Transverse colon (tissue), 4 donors: ENCODE results near the gene TNNI3K. TPM values are rescaled to one million over a fixed set of nuclear protein-coding genes. Genes with fewer than 3 reads are reported as not detected.

ENCODE experiments used
- DNase-seq: peaks from one replicate; pipeline ENCODE4 v3.0.0-alpha.2; 2019
- H3K27ac ChIP-seq, 4 donors: fragments of 200-600 bp; sonication (generic); 2 replicates each; pipeline ENCODE4 v1.5.1; 2016 to 2018; ENCODE audit warnings: inconsistent platforms in 4 of 4
- H3K27me3 ChIP-seq: fragments of 200-600 bp; sonication (generic); 2 replicates; pipeline ENCODE4 v1.5.1; 2017; ENCODE audit warnings: inconsistent platforms
- H3K36me3 ChIP-seq, 4 donors: fragments of 200-600 bp; sonication (generic); 2 replicates each; pipeline ENCODE4 v1.5.1; 2017 to 2019; ENCODE audit warnings: inconsistent platforms in 4 of 4
- H3K4me1 ChIP-seq, 4 donors: fragments of 200-600 bp; sonication (generic); 2 replicates each; pipeline ENCODE4 v1.5.1; 2017 to 2020; ENCODE audit warnings: inconsistent platforms in 4 of 4
- H3K4me3 ChIP-seq, 4 donors: fragments of 200-600 bp; sonication (generic); 1 replicate in 1 of 4; 2 replicates in 3 of 4; pipeline versions ENCODE4 v1.5.1 to v1.6.1; 2017 to 2019; ENCODE audit warnings: inconsistent platforms in 4 of 4
- H3K9me3 ChIP-seq, 2 donors: fragments of 200-600 bp; sonication (generic); 2 replicates each; pipeline ENCODE4 v1.5.1; 2017 to 2019; ENCODE audit warnings: inconsistent platforms in 2 of 2
- EP300 ChIP-seq: sonication (generic); formaldehyde crosslinking; IDR thresholded peaks from one replicate; pipeline ENCODE4 v1.6.1; 2017; ENCODE audit warnings: antibody characterized with exemption, low read depth
- POLR2A ChIP-seq: fragments of 450-650 bp; IDR thresholded peaks from one replicate; pipeline ENCODE4 v1.6.1; 2016; ENCODE audit warnings: antibody characterized with exemption, mild to moderate bottlenecking, moderate library complexity
- POLR2AphosphoS5 ChIP-seq, 3 donors: sonication (generic); formaldehyde crosslinking; IDR thresholded peaks; one replicate each; pipeline ENCODE4 v1.6.1; 2016; ENCODE audit warnings: antibody characterized with exemption in 3 of 3
- WGBS, 2 donors: methylation state at CpG; one replicate each; pipeline ENCODE4 v1.1.5; 2018; ENCODE audit warnings: low coverage in 1 of 2; 5-methylcytosine and 5-hydroxymethylcytosine counted together
- in situ Hi-C, 4 donors: fragments of 200-750 bp; cut with MboI; loops; one replicate each; pipeline versions ENCODE4 v1.15.0 to v1.15.1; 2017; ENCODE audit warnings: low sequenced_read_pairs in 3 of 4, low pct_ligation_motif_present in 1 of 4, low pct_unique_long_range_greater_than_20kb in 1 of 4
- intact Hi-C: fragments of 100-400 bp; cut with DNase I; formaldehyde crosslinking; loops from one replicate; pipeline ENCODE4 v1.15.1; 2023; ENCODE audit warnings: low total_unique reads
- total RNA-seq, 4 donors: library from RNA; depleted of rRNA; stranded (reverse); fragments of >200 nt; gene quantifications; one replicate each; pipeline ENCODE4 v1.1.0, GENCODE V29; 2016
- TF ChIP-seq, protein P1 (sequence below), 5 experiments: fragments of 200-600 bp in 3 of 5; fragments of 450-650 bp in 2 of 5; sonication (generic) in 3 of 5; IDR thresholded peaks; 1 replicate in 2 of 5; 2 replicates in 3 of 5; pipeline ENCODE4 v1.5.1; 2016 to 2017; ENCODE audit warnings: antibody characterized with exemption in 5 of 5, inconsistent platforms in 3 of 5, mild to moderate bottlenecking in 2 of 5, moderate library complexity in 1 of 5

The TNNI3K gene
- total RNA-seq, 4 donors from 2014 or later, result 0.95 to 14.2 (median 2.9) TPM; not detected in 1

DNA sequence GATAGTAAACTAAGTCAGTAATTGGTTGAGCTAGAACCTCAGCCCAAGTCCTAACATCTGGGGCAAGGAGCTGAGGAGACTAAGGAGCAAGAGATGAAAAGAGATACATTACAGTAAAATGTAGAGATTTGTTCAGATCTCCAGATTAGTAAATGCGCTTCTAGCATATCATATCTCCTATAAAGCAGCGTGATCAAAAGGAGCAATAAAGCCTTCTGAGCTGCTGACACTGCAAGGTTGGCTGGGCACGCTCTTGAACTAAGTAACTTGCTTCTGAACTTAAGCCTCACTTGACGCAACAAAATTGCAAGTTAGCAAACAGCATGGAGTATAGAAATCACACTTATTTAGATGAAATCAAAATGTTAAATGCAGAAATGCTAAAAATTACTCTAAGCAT lies 196.3 kb downstream of the TNNI3K start:
- no peak for DNase-seq
- Histone ChIP-seq H3K4me1 (no peaks in the 10 kb centered on the region), H3K27ac (no peak overlapping the region), H3K4me3 (no peak overlapping the region), H3K9me3 (no peaks in the 10 kb centered on the region), H3K27me3 (no peaks in the 10 kb centered on the region), H3K36me3 (no peaks in the 10 kb centered on the region)
- intact Hi-C loops (no loop called here), in situ Hi-C loops (no loop called here)
- 46% methylated on average over 4 of the region's 4 CpGs; no CpG with 5 or more reads in 1 of the 2 donors for WGBS, 2 donors
- TF ChIP-seq POLR2AphosphoS5 (IDR thresholded peaks at IDR 0.05) (no peak), EP300 (no peak), POLR2A (no peak)
- TF ChIP-seq, protein P1, sequence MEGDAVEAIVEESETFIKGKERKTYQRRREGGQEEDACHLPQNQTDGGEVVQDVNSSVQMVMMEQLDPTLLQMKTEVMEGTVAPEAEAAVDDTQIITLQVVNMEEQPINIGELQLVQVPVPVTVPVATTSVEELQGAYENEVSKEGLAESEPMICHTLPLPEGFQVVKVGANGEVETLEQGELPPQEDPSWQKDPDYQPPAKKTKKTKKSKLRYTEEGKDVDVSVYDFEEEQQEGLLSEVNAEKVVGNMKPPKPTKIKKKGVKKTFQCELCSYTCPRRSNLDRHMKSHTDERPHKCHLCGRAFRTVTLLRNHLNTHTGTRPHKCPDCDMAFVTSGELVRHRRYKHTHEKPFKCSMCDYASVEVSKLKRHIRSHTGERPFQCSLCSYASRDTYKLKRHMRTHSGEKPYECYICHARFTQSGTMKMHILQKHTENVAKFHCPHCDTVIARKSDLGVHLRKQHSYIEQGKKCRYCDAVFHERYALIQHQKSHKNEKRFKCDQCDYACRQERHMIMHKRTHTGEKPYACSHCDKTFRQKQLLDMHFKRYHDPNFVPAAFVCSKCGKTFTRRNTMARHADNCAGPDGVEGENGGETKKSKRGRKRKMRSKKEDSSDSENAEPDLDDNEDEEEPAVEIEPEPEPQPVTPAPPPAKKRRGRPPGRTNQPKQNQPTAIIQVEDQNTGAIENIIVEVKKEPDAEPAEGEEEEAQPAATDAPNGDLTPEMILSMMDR (IDR thresholded peaks at IDR 0.05), result no peak

DNA sequence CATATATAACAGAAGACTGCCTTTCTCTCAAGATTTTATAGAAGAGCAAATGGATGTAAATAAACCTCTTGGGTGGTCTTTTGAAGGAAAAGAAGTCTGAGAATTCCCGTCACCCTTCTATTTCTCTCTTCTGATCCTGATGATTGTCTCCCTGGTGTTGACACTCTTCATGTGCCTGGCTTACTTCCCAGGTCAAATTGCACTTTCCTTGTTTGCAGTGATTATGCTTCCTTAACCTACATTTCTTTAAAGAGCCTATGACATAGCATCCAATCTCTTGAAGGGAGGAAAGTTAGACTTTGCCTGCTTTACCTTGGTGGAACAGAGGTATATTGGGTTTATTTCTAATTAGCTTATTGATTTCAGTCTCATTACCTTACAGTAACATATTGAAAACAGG lies 197.1 kb downstream of the TNNI3K start:
- intact Hi-C loops, result no loop called here

DNA sequence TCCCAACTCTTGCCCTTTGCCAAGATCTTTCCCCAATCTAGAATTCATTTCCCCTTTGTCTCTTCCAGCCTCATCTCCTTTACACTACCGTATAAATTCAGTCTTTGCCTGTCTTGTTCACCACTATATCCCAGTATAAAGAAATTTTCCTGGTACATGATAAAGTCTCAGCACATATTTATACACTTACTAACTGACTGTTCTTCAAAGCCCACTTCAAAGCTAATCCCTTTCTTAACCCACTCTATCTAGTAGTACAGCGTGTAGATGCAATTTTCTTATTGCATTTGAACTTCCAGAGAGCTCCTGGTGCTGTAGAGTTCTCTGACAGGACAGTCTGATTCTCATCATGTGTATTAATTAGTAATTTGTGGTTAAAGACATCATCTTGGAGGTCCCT lies 199.1 kb downstream of the TNNI3K start:
- intact Hi-C loops, result no loop called here
- H3K27ac ChIP-seq, result no peak overlapping the region
- H3K36me3 ChIP-seq, result no peaks in the 10 kb centered on the region
- no peaks in the 10 kb centered on the region for H3K9me3 ChIP-seq
- in situ Hi-C loops, result no loop called here
- WGBS, 2 donors, result 57 to 78% methylated on average over 2 of the region's 2 CpGs
- no peak overlapping the region for H3K4me3 ChIP-seq
- TF ChIP-seq, protein P1 (IDR thresholded peaks at IDR 0.05), result no peak
- TF ChIP-seq EP300 (no peak), POLR2A (no peak)
- H3K27me3 ChIP-seq, result no peaks in the 10 kb centered on the region
- H3K4me1 ChIP-seq, result no peaks in the 10 kb centered on the region
- no peak for DNase-seq

More for the DNA sequence above, 197.1 kb downstream of the TNNI3K start:
- no peak for DNase-seq
- in situ Hi-C loops, result no loop called here
- no peaks in the 10 kb centered on the region for H3K9me3 ChIP-seq
- no peaks in the 10 kb centered on the region for H3K4me1 ChIP-seq
- no peak for TF ChIP-seq POLR2AphosphoS5 (IDR thresholded peaks at IDR 0.05)
- TF ChIP-seq POLR2A, result no peak
- no peak for TF ChIP-seq EP300
- TF ChIP-seq, protein P1 (IDR thresholded peaks at IDR 0.05), result no peak
- no peak overlapping the region for H3K27ac ChIP-seq
- no peak overlapping the region for H3K4me3 ChIP-seq
- 0% methylated on average over 1 of the region's 1 CpG for WGBS, 2 donors
- H3K36me3 ChIP-seq, result no peaks in the 10 kb centered on the region
- no peaks in the 10 kb centered on the region for H3K27me3 ChIP-seq

DNA sequence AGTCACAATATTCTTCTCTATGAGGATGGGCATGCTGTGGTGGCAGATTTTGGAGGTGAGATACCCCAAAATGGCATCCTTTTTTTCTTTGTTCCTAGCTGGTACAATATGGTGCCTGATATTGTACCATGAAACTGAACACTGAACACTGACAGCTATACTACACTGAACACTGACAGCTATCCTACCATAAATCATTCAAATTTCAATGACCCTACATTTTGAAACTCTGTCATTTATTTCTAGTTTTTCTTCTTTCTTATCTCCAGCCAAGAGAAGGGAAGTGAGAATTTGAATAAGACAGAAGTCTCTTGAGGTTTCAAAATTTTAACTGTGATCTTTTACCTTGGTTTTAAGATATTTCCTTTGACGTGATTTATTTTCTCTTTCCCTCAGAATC lies 200.9 kb downstream of the TNNI3K start:
- 68 to 75% methylated on average over 1 of the region's 1 CpG for WGBS, 2 donors
- intact Hi-C loops, result no loop called here
- H3K9me3 ChIP-seq, result no peaks in the 10 kb centered on the region
- no peaks in the 10 kb centered on the region for H3K36me3 ChIP-seq
- no peak for DNase-seq
- TF ChIP-seq POLR2AphosphoS5 (IDR thresholded peaks at IDR 0.05), result no peak
- TF ChIP-seq POLR2A, result no peak
- TF ChIP-seq EP300, result no peak
- TF ChIP-seq, protein P1 (IDR thresholded peaks at IDR 0.05), result no peak
- H3K27ac ChIP-seq, result no peak overlapping the region
- in situ Hi-C loops, result no loop called here
- no peaks in the 10 kb centered on the region for H3K4me1 ChIP-seq
- no peaks in the 10 kb centered on the region for H3K27me3 ChIP-seq
- no peak overlapping the region for H3K4me3 ChIP-seq
